ENCODE data around the gene NPS. TPM values are rescaled to one million over a fixed set of nuclear protein-coding genes. Genes with fewer than 3 reads are reported as not detected.

Gene NPS
- total RNA-seq, 1 experiment from 2014 or later = not detected

GRCh38 chr10:127576740-127577161 lies 27.6 kb downstream of the NPS start:
- ChIA-PET CTCF (no interaction called here), POLR2A (no interaction called here)
- Histone ChIP-seq H3K36me3 (ENCODE audit: control insufficient read depth, insufficient read depth, low read length) (no peaks in the 10 kb centered on the region), H3K4me1 (ENCODE audit: control insufficient read depth, insufficient read depth, low read length) (0 out of 2 replicates have a peak, but pooled peaks cover 4% of the 10 kb centered on the region), H3K27ac (ENCODE audit: low read length) (no peak overlapping the region), H3K27me3 (ENCODE audit: control insufficient read depth, insufficient read depth, low read length) (peaks cover 9% of the 10 kb centered on the region), H3K9me3 (ENCODE audit: control insufficient read depth, insufficient read depth, low read depth, low read length) (0 out of 2 replicates have a peak, but pooled peaks cover 3% of the 10 kb centered on the region), H3K4me3 (ENCODE audit: low read depth in 2 of 2, low read length in 2 of 2) (no peak overlapping the region)
- in situ Hi-C loops (cut with HindIII; ENCODE audit: low pct_unique_long_range_greater_than_20kb, low sequenced_read_pairs) = no loop called here
- ATAC-seq (no peak), DNase-seq (ENCODE audit: low read depth, low spot score) (no peak)
- intact Hi-C loops (cut with micrococcal nuclease; ENCODE audit: unreplicated experiment) = no loop called here
- TF ChIP-seq TCF7L2 (IDR thresholded peaks at IDR 0.05; ENCODE audit: low read depth, low read length) = no peak
- no TSS peak for BruUV-seq (replicated peaks)

- in situ Hi-C loops (cut with HindIII; ENCODE audit: low pct_unique_long_range_greater_than_20kb, low sequenced_read_pairs) = no loop called here
- intact Hi-C loops (cut with micrococcal nuclease; ENCODE audit: unreplicated experiment) = no loop called here
- Histone ChIP-seq H3K4me3 (ENCODE audit: low read depth in 2 of 2, low read length in 2 of 2) (no peak overlapping the region), H3K27ac (ENCODE audit: low read length) (no peak overlapping the region), H3K9me3 (ENCODE audit: control insufficient read depth, insufficient read depth, low read depth, low read length) (0 out of 2 replicates have a peak, but pooled peaks cover 3% of the 10 kb centered on the region), H3K36me3 (ENCODE audit: control insufficient read depth, insufficient read depth, low read length) (no peaks in the 10 kb centered on the region), H3K4me1 (ENCODE audit: control insufficient read depth, insufficient read depth, low read length) (0 out of 2 replicates have a peak, but pooled peaks cover 4% of the 10 kb centered on the region), H3K27me3 (ENCODE audit: control insufficient read depth, insufficient read depth, low read length) (peaks cover 9% of the 10 kb centered on the region)
- ATAC-seq = no peak
- no peak for TF ChIP-seq SIN3A (IDR thresholded peaks at IDR 0.05; ENCODE audit: borderline replicate concordance, insufficient read depth, low read depth, low read length)
- peak; percentile 34; the same call in 1 of the 2 replicates for TF ChIP-seq CTCF (IDR thresholded peaks at IDR 0.05)
- no TSS peak for BruUV-seq (replicated peaks)
- POLR2A ChIA-PET = interaction anchor here (0.6 kb wide), 1 partner anchor 1195 kb away, joined by 3 read pairs; no protein-coding TSS in a partner anchor
- CTCF ChIA-PET = no interaction called here
- no peak for DNase-seq (ENCODE audit: low read depth, low spot score)
Observed at GRCh38 chr10:127577376-127578258, 28.5 kb downstream of the NPS start.

GRCh38 chr10:127578259-127578960 lies 29.3 kb downstream of the NPS start:
- POLR2A ChIA-PET = no interaction called here
- Histone ChIP-seq H3K4me3 (ENCODE audit: low read depth in 2 of 2, low read length in 2 of 2) (no peak overlapping the region), H3K27ac (ENCODE audit: low read length) (no peak overlapping the region), H3K9me3 (ENCODE audit: control insufficient read depth, insufficient read depth, low read depth, low read length) (0 out of 2 replicates have a peak, but pooled peaks cover under 1% of the 10 kb centered on the region), H3K4me1 (ENCODE audit: control insufficient read depth, insufficient read depth, low read length) (0 out of 2 replicates have a peak, but pooled peaks cover 4% of the 10 kb centered on the region), H3K36me3 (ENCODE audit: control insufficient read depth, insufficient read depth, low read length) (no peaks in the 10 kb centered on the region), H3K27me3 (ENCODE audit: control insufficient read depth, insufficient read depth, low read length) (peaks cover 10% of the 10 kb centered on the region)
- TF ChIP-seq REST (IDR thresholded peaks at IDR 0.05; ENCODE audit: insufficient read depth in 1 of 2, low read depth in 2 of 2, low read length in 1 of 2) (no peak), POLR2AphosphoS5 (IDR thresholded peaks at IDR 0.05; ENCODE audit: low read depth, low read length) (no peak), CTCF (IDR thresholded peaks at IDR 0.05) (no peak), SIN3A (IDR thresholded peaks at IDR 0.05; ENCODE audit: borderline replicate concordance, insufficient read depth, low read depth, low read length) (no peak), TCF7L2 (IDR thresholded peaks at IDR 0.05; ENCODE audit: low read depth, low read length) (no peak)
- intact Hi-C loops (cut with micrococcal nuclease; ENCODE audit: unreplicated experiment) = no loop called here
- in situ Hi-C loops (cut with HindIII; ENCODE audit: low pct_unique_long_range_greater_than_20kb, low sequenced_read_pairs) = no loop called here
- no TSS peak for BruUV-seq (replicated peaks)
- no peak for DNase-seq (ENCODE audit: low read depth, low spot score)
- ATAC-seq = no peak
- CTCF ChIA-PET = no interaction called here
